ENCODE results near the gene TNS3.

TNS3 gene

GRCh38 chr7:47225387-47226131 lies 356.4 kb downstream of the TNS3 start:
- DNase-seq (ENCODE audit: low read depth), result no peak
